Ovary (tissue), 3 donors: ENCODE results near the gene COG5.

Experiments
- CTCF ChIP-seq, 3 donors: fragments of 450-650 bp in 2 of 3; fragments of 200-600 bp in 1 of 3; IDR thresholded peaks; one replicate each; pipeline versions ENCODE4 v1.5.1 to v1.8.0; 2016 to 2022; ENCODE audit warnings: antibody characterized with exemption in 3 of 3, mild to moderate bottlenecking in 1 of 3
- EP300 ChIP-seq: sonication (generic); formaldehyde crosslinking; IDR thresholded peaks from one replicate; pipeline ENCODE4 v1.6.1; 2017; ENCODE audit warnings: antibody characterized with exemption
- POLR2A ChIP-seq: fragments of 450-650 bp; IDR thresholded peaks from one replicate; pipeline ENCODE4 v1.6.1; 2017; ENCODE audit warnings: antibody characterized with exemption, mild to moderate bottlenecking, moderate library complexity
- donor health status: DM: no; HTN: no; CAD: no.

DNA sequence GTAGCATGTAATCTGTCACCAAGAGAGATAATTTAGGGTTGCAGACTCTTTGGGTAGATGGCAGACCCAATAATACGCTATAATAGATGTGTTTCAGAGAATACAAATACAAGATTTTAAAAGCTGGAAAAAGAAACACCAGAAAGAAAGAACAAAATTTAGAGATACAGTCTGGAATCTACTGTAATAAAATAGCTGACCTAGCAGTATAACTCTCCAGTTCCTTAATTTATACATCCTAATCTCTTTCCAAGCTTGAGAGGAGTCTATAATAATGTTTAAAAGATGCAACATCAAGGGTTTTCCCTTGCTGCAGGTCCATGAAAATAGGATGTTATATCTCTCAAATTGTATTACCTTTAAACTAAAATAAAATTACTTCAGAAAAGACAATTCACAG lies 121.0 kb downstream of the COG5 start:
- TF ChIP-seq POLR2A, result no peak
- no peak for TF ChIP-seq EP300
- TF ChIP-seq CTCF (IDR thresholded peaks at IDR 0.05), result no peak
